ENCODE results near the gene FBXW5. TPM values are rescaled to one million over a fixed set of nuclear protein-coding genes. Genes with fewer than 3 reads are reported as not detected.
A peak's percentile ranks its signal among the peaks of the same experiment; 100 is the strongest.

The FBXW5 gene
- total and polyA plus RNA-seq, 9 of the 15 experiments (the other 6 are each of a cell fraction or from before 2014, with no cell fraction given): 0.21 to 128 (median 37.0) TPM

DNA sequence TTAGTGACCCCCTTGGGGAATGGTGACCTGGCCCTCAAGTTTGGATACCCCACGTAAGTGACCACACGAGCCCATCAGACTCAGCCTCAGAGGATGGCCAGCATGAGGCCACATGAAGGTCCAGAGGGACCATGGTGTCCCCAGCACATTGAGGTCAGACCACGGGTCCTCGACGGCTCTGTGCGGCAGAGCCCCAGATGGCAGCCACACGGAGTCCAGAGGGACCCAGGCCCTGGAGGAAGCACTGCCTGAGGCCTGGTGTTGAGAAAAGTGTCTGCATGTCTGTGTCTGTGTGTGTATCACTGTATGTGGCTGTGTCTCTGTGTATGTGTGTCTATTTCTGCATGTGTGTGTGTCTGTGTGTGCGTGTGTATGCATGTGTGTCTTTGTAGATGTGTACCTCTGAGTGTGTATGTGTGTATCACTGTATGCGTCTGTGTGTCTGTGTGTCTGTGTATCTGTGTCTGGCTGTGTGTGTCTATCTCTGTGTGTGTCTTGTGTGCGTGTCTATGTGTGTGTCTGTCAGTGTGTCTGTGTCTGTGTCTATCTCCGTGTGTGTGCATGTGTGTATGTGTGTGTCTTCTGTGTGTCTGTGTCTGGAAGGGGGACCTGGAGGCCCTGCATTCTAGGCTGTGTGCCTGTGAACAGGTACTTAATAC is 39.2 kb upstream of the FBXW5 start:
- Histone ChIP-seq H3K9me1 (ENCODE audit: control insufficient read depth, insufficient read depth, low read length) (no peaks in the 10 kb centered on the region), H3K79me2 (ENCODE audit: control insufficient read depth, insufficient read depth, low read length) (no peaks in the 10 kb centered on the region), H3K27me3 (ENCODE audit: control insufficient read depth in 2 of 2, insufficient read depth in 2 of 2, low read length in 2 of 2) (no peaks in the 10 kb centered on the region), H3K27ac (ENCODE audit: extremely low read depth, low read depth, low read length) (no peak overlapping the region), H4K20me1 (replicated peaks; ENCODE audit: control insufficient read depth, insufficient read depth, low read length) (no peaks in the 10 kb centered on the region), H3K4me1 (replicated peaks in 1 of 2; ENCODE audit: control insufficient read depth in 2 of 2, insufficient read depth in 2 of 2, low read length in 2 of 2) (peaks cover 9 to 69% of the 10 kb centered on the region in 2 experiments; a peak in 4 of 5 replicates), H3K4me3 (no peak overlapping the region), H3K36me3 (ENCODE audit: control insufficient read depth, insufficient read depth, low read length) (no peaks in the 10 kb centered on the region), H3K9me3 (replicated peaks; ENCODE audit: control insufficient read depth, insufficient read depth, low read depth, low read length) (no peaks in the 10 kb centered on the region), H3K4me2 (ENCODE audit: insufficient read depth, low read length) (no peak overlapping the region), H3K9ac (ENCODE audit: insufficient read depth in 1 of 2, low read depth in 2 of 2, low read length in 2 of 2) (peak overlapping the region in 1 of 2 experiments; percentile 64; a peak in 2 of 4 replicates), H2AFZ (ENCODE audit: low read depth, low read length) (no peak overlapping the region)
- ChIA-PET POLR2A (no interaction called here), CTCF (ENCODE audit: low intra/inter-chr PET ratio) (no interaction called here)
- no peak for DNase-seq (ENCODE audit: extremely low read depth in 1 of 4, low spot score in 3 of 4)
- BruUV-seq (replicated peaks): no TSS peak
- FAIRE-seq: peak; percentile 65
- in situ Hi-C loops (cut with MboI) (no loop called here), intact Hi-C loops (cut with micrococcal nuclease) (no loop called here)
- no peak for ATAC-seq
- 54% methylated on average over 11 of the region's 11 CpGs for WGBS (ENCODE audit: insufficient coverage, low coverage, missing lambda C conversion rate)
- peak; percentile 74; the same call in 1 of the 2 replicates for TF ChIP-seq MCM3 (IDR thresholded peaks at IDR 0.05)
- TF ChIP-seq POLR2B (IDR thresholded peaks at IDR 0.05; ENCODE audit: low read depth, partially characterized antibody): peak; percentile 36
- TF ChIP-seq, protein P1, sequence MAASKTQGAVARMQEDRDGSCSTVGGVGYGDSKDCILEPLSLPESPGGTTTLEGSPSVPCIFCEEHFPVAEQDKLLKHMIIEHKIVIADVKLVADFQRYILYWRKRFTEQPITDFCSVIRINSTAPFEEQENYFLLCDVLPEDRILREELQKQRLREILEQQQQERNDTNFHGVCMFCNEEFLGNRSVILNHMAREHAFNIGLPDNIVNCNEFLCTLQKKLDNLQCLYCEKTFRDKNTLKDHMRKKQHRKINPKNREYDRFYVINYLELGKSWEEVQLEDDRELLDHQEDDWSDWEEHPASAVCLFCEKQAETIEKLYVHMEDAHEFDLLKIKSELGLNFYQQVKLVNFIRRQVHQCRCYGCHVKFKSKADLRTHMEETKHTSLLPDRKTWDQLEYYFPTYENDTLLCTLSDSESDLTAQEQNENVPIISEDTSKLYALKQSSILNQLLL (CRISPR knock-in tag; IDR thresholded peaks at IDR 0.05; ENCODE audit: borderline replicate concordance): no peak
- TF ChIP-seq, protein P2, sequence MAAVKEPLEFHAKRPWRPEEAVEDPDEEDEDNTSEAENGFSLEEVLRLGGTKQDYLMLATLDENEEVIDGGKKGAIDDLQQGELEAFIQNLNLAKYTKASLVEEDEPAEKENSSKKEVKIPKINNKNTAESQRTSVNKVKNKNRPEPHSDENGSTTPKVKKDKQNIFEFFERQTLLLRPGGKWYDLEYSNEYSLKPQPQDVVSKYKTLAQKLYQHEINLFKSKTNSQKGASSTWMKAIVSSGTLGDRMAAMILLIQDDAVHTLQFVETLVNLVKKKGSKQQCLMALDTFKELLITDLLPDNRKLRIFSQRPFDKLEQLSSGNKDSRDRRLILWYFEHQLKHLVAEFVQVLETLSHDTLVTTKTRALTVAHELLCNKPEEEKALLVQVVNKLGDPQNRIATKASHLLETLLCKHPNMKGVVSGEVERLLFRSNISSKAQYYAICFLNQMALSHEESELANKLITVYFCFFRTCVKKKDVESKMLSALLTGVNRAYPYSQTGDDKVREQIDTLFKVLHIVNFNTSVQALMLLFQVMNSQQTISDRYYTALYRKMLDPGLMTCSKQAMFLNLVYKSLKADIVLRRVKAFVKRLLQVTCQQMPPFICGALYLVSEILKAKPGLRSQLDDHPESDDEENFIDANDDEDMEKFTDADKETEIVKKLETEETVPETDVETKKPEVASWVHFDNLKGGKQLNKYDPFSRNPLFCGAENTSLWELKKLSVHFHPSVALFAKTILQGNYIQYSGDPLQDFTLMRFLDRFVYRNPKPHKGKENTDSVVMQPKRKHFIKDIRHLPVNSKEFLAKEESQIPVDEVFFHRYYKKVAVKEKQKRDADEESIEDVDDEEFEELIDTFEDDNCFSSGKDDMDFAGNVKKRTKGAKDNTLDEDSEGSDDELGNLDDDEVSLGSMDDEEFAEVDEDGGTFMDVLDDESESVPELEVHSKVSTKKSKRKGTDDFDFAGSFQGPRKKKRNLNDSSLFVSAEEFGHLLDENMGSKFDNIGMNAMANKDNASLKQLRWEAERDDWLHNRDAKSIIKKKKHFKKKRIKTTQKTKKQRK (IDR thresholded peaks at IDR 0.05; ENCODE audit: borderline replicate concordance, low read depth, low read length): no peak
- 0 out of 2 replicates have a peak, but pooled peaks have one; percentile 81 for TF ChIP-seq TSC22D4 (tag; IDR thresholded peaks at IDR 0.05)
- 0 out of 2 replicates have a peak, but pooled peaks have one; percentile 35 for TF ChIP-seq HLTF (IDR thresholded peaks at IDR 0.05)
- peak; percentile 54; the same call in 1 of the 2 replicates for TF ChIP-seq OTX1 (CRISPR knock-in tag; IDR thresholded peaks at IDR 0.05)
- no peak for TF ChIP-seq RBM14 (IDR thresholded peaks at IDR 0.05; ENCODE audit: borderline replicate concordance, insufficient read depth, low read depth, low read length)
- TF ChIP-seq ELF4 (CRISPR knock-in tag; IDR thresholded peaks at IDR 0.05): peak; percentile 76
- peak in 1 of 2 experiments; percentile 89; a peak in 1 of 4 replicates for TF ChIP-seq MCM7 (IDR thresholded peaks at IDR 0.05)
- no peak for TF ChIP-seq ZNF3 (CRISPR knock-in tag; IDR thresholded peaks at IDR 0.05)
- no peak for TF ChIP-seq RAD51 (IDR thresholded peaks at IDR 0.05; ENCODE audit: borderline replicate concordance, low read depth)
- no peak for TF ChIP-seq PTTG1 (tag; IDR thresholded peaks at IDR 0.05; ENCODE audit: low read depth)
- TF ChIP-seq, protein P3, sequence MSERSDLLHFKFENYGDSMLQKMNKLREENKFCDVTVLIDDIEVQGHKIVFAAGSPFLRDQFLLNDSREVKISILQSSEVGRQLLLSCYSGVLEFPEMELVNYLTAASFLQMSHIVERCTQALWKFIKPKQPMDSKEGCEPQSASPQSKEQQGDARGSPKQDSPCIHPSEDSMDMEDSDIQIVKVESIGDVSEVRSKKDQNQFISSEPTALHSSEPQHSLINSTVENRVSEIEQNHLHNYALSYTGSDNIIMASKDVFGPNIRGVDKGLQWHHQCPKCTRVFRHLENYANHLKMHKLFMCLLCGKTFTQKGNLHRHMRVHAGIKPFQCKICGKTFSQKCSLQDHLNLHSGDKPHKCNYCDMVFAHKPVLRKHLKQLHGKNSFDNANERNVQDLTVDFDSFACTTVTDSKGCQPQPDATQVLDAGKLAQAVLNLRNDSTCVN (CRISPR knock-in tag; IDR thresholded peaks at IDR 0.05): peak; percentile 85; the same call in 1 of the 2 replicates

All from K562 (cell line).